CD14-positive monocyte (primary cell): Measurements from ENCODE around the gene OTOS. TPM values are rescaled to one million over a fixed set of nuclear protein-coding genes. Genes with fewer than 3 reads are reported as not detected.
A peak's percentile ranks its signal among the peaks of the same experiment; 100 is the strongest.

Experiments
- DNase-seq, 3 donors: peaks; one replicate each; pipeline ENCODE4 v3.0.0-alpha.2; 2011 to 2022
- H2AFZ ChIP-seq: 2 replicates; pipeline ENCODE4 v1.6.0; 2012; ENCODE audit warnings: mild to moderate bottlenecking, low read depth, low read length, inconsistent platforms; ENCODE audit not compliant: insufficient read depth, poor library complexity, severe bottlenecking
- H3K27ac ChIP-seq, 2 donors: 1 replicate in 1 of 2; 2 replicates in 1 of 2; pipeline ENCODE4 v1.5.1; 2012 to 2013; ENCODE audit warnings: low read length in 2 of 2, control low read depth in 1 of 2, inconsistent platforms in 1 of 2, low read depth in 1 of 2, mild to moderate bottlenecking in 1 of 2
- H3K27me3 ChIP-seq, 2 donors: one replicate each; pipeline versions ENCODE4 v1.6.0 to v1.6.1; 2011 to 2013; ENCODE audit warnings: low read length in 2 of 2; ENCODE audit not compliant: control insufficient read depth in 2 of 2, insufficient read depth in 2 of 2
- H3K36me3 ChIP-seq, 2 donors: replicated peaks in 1 of 2; 1 replicate in 1 of 2; 2 replicates in 1 of 2; pipeline versions ENCODE4 v1.5.1 to v1.6.1; 2012 to 2013; ENCODE audit warnings: low read length in 2 of 2, control low read depth in 1 of 2, inconsistent platforms in 1 of 2, mild to moderate bottlenecking in 1 of 2; ENCODE audit not compliant: insufficient read depth in 2 of 2, control insufficient read depth in 1 of 2
- H3K4me1 ChIP-seq, 2 donors: 1 replicate in 1 of 2; 2 replicates in 1 of 2; pipeline versions ENCODE4 v1.5.1 to v1.6.1; 2012 to 2013; ENCODE audit warnings: low read length in 2 of 2, control low read depth in 1 of 2, inconsistent platforms in 1 of 2, mild to moderate bottlenecking in 1 of 2, moderate library complexity in 1 of 2; ENCODE audit not compliant: insufficient read depth in 2 of 2, control insufficient read depth in 1 of 2
- H3K4me2 ChIP-seq: replicated peaks from 2 replicates; pipeline ENCODE3; 2012; ENCODE audit warnings: low read length, moderate library complexity, mild to moderate bottlenecking; ENCODE audit not compliant: poor library complexity, severe bottlenecking; ENCODE audit errors: extremely low read depth
- H3K4me3 ChIP-seq, 3 experiments: fragments of 200-600 bp in 1 of 3; sonication (generic) in 1 of 3; replicated peaks in 1 of 3; 1 replicate in 2 of 3; 2 replicates in 1 of 3; pipeline ENCODE4 v1.5.1; 2011 to 2013; ENCODE audit warnings: low read length in 3 of 3, mild to moderate bottlenecking in 3 of 3, control low read depth in 2 of 3, low read depth in 2 of 3, inconsistent platforms in 1 of 3, moderate library complexity in 1 of 3
- H3K79me2 ChIP-seq: 2 replicates; pipeline ENCODE4 v1.6.0; 2012; ENCODE audit warnings: mild to moderate bottlenecking, control low read depth, inconsistent platforms, low read length, moderate library complexity; ENCODE audit not compliant: insufficient read depth
- H3K9ac ChIP-seq: 2 replicates; pipeline ENCODE4 v1.6.0; 2017; ENCODE audit warnings: low read length, mild to moderate bottlenecking; ENCODE audit not compliant: insufficient read depth, poor library complexity, severe bottlenecking
- H3K9me3 ChIP-seq, 2 donors: replicated peaks in 1 of 2; 1 replicate in 1 of 2; 2 replicates in 1 of 2; pipeline versions ENCODE4 v1.5.1 to v1.6.1; 2012 to 2013; ENCODE audit warnings: low read length in 2 of 2, control low read depth in 1 of 2; ENCODE audit not compliant: control insufficient read depth in 1 of 2, insufficient read depth in 1 of 2
- H4K20me1 ChIP-seq: 2 replicates; pipeline ENCODE4 v1.6.0; 2012; ENCODE audit warnings: mild to moderate bottlenecking, low read length, control low read depth, moderate library complexity; ENCODE audit not compliant: insufficient read depth
- H3K27ac Mint-ChIP-seq, 7 donors: one replicate each; pipeline ENCODE4 v1.8.0; 2020; ENCODE audit warnings: mild to moderate bottlenecking in 7 of 7, mixed read lengths in 7 of 7, moderate library complexity in 6 of 7, inconsistent platforms in 2 of 7
- H3K27me3 Mint-ChIP-seq, 3 donors: one replicate each; pipeline ENCODE4 v1.8.0; 2021 to 2022; ENCODE audit warnings: low read depth in 3 of 3, mild to moderate bottlenecking in 3 of 3, mixed read lengths in 3 of 3, moderate library complexity in 3 of 3, inconsistent platforms in 1 of 3
- H3K36me3 Mint-ChIP-seq, 2 donors: one replicate each; pipeline ENCODE4 v1.8.0; 2020; ENCODE audit warnings: mixed read lengths in 2 of 2, inconsistent platforms in 1 of 2, mild to moderate bottlenecking in 1 of 2
- H3K4me1 Mint-ChIP-seq: one replicate; pipeline ENCODE4 v1.8.0; 2020; ENCODE audit warnings: mild to moderate bottlenecking, mixed read lengths
- H3K4me3 Mint-ChIP-seq, 2 donors: one replicate each; pipeline ENCODE4 v1.8.0; 2020; ENCODE audit warnings: mild to moderate bottlenecking in 2 of 2, mixed read lengths in 2 of 2, moderate library complexity in 1 of 2
- H3K9me3 Mint-ChIP-seq, 7 donors: one replicate each; pipeline ENCODE4 v1.8.0; 2020 to 2022; ENCODE audit warnings: mixed read lengths in 7 of 7, mild to moderate bottlenecking in 6 of 7, moderate library complexity in 6 of 7, inconsistent platforms in 2 of 7
- WGBS: methylation state at CpG from one replicate; pipeline ENCODE4 v1.1.5; 2013; ENCODE audit warnings: missing lambda C conversion rate; ENCODE audit not compliant: insufficient coverage; 5-methylcytosine and 5-hydroxymethylcytosine counted together
- intact Hi-C, 2 donors: fragments of 100-400 bp; cut with micrococcal nuclease; formaldehyde crosslinking; loops; one replicate each; pipeline versions ENCODE4 v1.15.0 to v1.15.1; 2023
- polyA plus RNA-seq, 3 donors: library from polyadenylated mRNA; depleted of rRNA in 1 of 3; unstranded in 2 of 3; stranded (reverse) in 1 of 3; fragments of 300-500 nt in 2 of 3; fragments of >200 nt in 1 of 3; fragmentation: Illumina TruSeq in 2 of 3; gene quantifications; 1 replicate in 2 of 3; 2 replicates in 1 of 3; pipeline ENCODE4 v1.2.3, GENCODE V29; 2012 to 2021
- TF ChIP-seq, protein P1 (sequence below): fragments of 200-600 bp; IDR thresholded peaks from one replicate; pipeline ENCODE4 v1.8.0; 2022; ENCODE audit warnings: antibody characterized with exemption, mild to moderate bottlenecking

Gene OTOS
- polyA plus RNA-seq, 3 donors: not detected

- H3K27me3 Mint-ChIP-seq: peaks cover 6 to 22% (median 9%) of the 10 kb centered on the region in 3 donors
- Histone ChIP-seq H3K79me2 (peaks cover 18% of the 10 kb centered on the region), H3K9ac (no peak overlapping the region), H3K27me3 (peaks cover 0 to 17% of the 10 kb centered on the region in 2 donors), H3K36me3 (peaks cover 42 to 44% of the 10 kb centered on the region in 2 donors), H3K4me1 (peaks cover 19 to 22% of the 10 kb centered on the region in 2 donors), H3K9me3 (no peaks in the 10 kb centered on the region), H2AFZ (no peak overlapping the region), H3K4me3 (no peak overlapping the region), H4K20me1 (peaks cover 12% of the 10 kb centered on the region), H3K4me2 (no peak overlapping the region), H3K27ac (no peak overlapping the region)
- 96% methylated on average over 6 of the region's 6 CpGs for WGBS
- H3K36me3 Mint-ChIP-seq: peaks cover 43 to 47% of the 10 kb centered on the region in 2 donors
- TF ChIP-seq, protein P1, sequence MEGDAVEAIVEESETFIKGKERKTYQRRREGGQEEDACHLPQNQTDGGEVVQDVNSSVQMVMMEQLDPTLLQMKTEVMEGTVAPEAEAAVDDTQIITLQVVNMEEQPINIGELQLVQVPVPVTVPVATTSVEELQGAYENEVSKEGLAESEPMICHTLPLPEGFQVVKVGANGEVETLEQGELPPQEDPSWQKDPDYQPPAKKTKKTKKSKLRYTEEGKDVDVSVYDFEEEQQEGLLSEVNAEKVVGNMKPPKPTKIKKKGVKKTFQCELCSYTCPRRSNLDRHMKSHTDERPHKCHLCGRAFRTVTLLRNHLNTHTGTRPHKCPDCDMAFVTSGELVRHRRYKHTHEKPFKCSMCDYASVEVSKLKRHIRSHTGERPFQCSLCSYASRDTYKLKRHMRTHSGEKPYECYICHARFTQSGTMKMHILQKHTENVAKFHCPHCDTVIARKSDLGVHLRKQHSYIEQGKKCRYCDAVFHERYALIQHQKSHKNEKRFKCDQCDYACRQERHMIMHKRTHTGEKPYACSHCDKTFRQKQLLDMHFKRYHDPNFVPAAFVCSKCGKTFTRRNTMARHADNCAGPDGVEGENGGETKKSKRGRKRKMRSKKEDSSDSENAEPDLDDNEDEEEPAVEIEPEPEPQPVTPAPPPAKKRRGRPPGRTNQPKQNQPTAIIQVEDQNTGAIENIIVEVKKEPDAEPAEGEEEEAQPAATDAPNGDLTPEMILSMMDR: no peak
- H3K27ac Mint-ChIP-seq: peak overlapping the region in 2 of 7 donors; percentile 65 to 80
- H3K4me1 Mint-ChIP-seq: peaks cover 25% of the 10 kb centered on the region
- no peak for DNase-seq
- peaks cover 0 to 4% (median 0%) of the 10 kb centered on the region in 7 donors for H3K9me3 Mint-ChIP-seq
- no peak overlapping the region for H3K4me3 Mint-ChIP-seq
- intact Hi-C loops: no loop called here
Measured at GRCh38 chr2:240134466-240134865, 6.0 kb downstream of the OTOS start.

- Mint-ChIP-seq H3K9me3 (peaks cover 0 to 4% (median 0%) of the 10 kb centered on the region in 7 donors), H3K4me1 (peaks cover 25% of the 10 kb centered on the region), H3K4me3 (no peak overlapping the region), H3K36me3 (peaks cover 49 to 55% of the 10 kb centered on the region in 2 donors), H3K27ac (peak overlapping the region in 1 of 7 donors; percentile 6), H3K27me3 (peaks cover 6 to 18% (median 9%) of the 10 kb centered on the region in 3 donors)
- H3K4me2 ChIP-seq: no peak overlapping the region
- peaks cover 0 to 17% of the 10 kb centered on the region in 2 donors for H3K27me3 ChIP-seq
- peaks cover 19 to 22% of the 10 kb centered on the region in 2 donors for H3K4me1 ChIP-seq
- no peak for DNase-seq
- TF ChIP-seq, protein P1: no peak
- WGBS: 97% methylated on average over 10 of the region's 10 CpGs
- intact Hi-C loops: no loop called here
- H2AFZ ChIP-seq: no peak overlapping the region
- H3K79me2 ChIP-seq: peaks cover 18% of the 10 kb centered on the region
- H3K9ac ChIP-seq: no peak overlapping the region
- H3K36me3 ChIP-seq: peaks cover 50 to 55% of the 10 kb centered on the region in 2 donors
- no peaks in the 10 kb centered on the region for H3K9me3 ChIP-seq
- H3K27ac ChIP-seq: no peak overlapping the region
- peaks cover 12% of the 10 kb centered on the region for H4K20me1 ChIP-seq
- no peak overlapping the region for H3K4me3 ChIP-seq
Measured at GRCh38 chr2:240133401-240133800, 7.1 kb downstream of the OTOS start.
